ENCODE data around the gene OR10G8.

DNA sequence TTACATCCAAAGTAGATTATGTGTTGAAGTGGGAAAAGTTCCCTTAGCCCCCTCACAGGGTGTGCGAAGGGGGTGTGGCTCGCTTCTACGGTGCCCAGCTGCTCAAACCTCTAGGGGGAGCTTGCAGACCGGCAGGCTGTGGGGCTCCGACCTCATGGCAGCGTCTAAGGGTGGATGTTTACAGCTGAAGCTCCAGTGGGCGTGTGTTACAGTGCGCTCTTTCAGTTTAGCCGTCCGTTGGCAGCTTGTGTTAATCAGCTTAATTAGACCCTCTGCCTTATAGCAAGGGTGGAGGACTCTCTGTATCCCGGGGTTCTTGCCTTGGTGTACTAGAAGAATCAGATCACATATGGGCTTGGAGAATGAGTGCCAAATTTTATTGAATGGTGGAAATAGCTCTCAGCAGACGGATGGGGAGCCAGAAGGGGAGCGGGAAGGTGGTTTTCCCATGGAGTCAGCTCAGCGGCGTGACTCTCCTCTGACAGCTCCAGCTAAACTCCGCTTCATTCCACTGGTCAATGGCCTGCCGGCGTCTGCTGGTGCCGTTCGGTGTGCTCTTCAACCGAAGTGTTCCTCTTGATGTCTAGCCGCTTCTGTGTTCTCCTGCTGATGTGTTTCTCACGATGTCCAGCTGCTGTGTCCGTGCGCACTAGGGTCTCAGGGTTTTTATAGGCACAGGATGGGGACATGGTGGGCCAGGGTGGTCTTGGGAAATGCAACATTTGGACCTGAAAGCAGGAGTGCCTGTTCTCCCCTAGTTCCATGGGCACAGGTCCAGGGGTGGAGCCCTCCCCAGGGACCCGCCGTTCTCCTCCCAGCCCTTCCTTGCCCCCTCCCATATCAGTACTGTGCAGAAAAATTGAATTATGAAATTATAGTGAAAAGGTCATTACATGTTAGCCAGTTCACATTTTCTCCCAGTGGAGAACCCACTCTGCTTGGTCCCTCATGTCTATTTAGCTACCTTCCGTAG lies 43.1 kb downstream of the OR10G8 start:
- TF ChIP-seq ZFP30 (CRISPR knock-in tag; IDR thresholded peaks at IDR 0.05) = no peak
- TF ChIP-seq TCF4 (CRISPR knock-in tag; IDR thresholded peaks at IDR 0.05; ENCODE audit: borderline replicate concordance) = no peak
- TF ChIP-seq CSRNP3 (CRISPR knock-in tag; IDR thresholded peaks at IDR 0.05) = no peak
- TF ChIP-seq SNAI2 (CRISPR knock-in tag; IDR thresholded peaks at IDR 0.05) = no peak
- TF ChIP-seq TOX (CRISPR knock-in tag; IDR thresholded peaks at IDR 0.05; ENCODE audit: borderline replicate concordance) = no peak
- no peak for TF ChIP-seq RARB (CRISPR knock-in tag; IDR thresholded peaks at IDR 0.05)
- no peak for TF ChIP-seq PPARA (CRISPR knock-in tag; IDR thresholded peaks at IDR 0.05; ENCODE audit: borderline replicate concordance)
- no peak for TF ChIP-seq ZFP3 (CRISPR knock-in tag; IDR thresholded peaks at IDR 0.05)
- TF ChIP-seq, protein P1, sequence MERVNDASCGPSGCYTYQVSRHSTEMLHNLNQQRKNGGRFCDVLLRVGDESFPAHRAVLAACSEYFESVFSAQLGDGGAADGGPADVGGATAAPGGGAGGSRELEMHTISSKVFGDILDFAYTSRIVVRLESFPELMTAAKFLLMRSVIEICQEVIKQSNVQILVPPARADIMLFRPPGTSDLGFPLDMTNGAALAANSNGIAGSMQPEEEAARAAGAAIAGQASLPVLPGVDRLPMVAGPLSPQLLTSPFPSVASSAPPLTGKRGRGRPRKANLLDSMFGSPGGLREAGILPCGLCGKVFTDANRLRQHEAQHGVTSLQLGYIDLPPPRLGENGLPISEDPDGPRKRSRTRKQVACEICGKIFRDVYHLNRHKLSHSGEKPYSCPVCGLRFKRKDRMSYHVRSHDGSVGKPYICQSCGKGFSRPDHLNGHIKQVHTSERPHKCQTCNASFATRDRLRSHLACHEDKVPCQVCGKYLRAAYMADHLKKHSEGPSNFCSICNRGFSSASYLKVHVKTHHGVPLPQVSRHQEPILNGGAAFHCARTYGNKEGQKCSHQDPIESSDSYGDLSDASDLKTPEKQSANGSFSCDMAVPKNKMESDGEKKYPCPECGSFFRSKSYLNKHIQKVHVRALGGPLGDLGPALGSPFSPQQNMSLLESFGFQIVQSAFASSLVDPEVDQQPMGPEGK (CRISPR knock-in tag; IDR thresholded peaks at IDR 0.05; ENCODE audit: borderline replicate concordance) = no peak
- no peak for TF ChIP-seq POU6F1 (CRISPR knock-in tag; IDR thresholded peaks at IDR 0.05; ENCODE audit: borderline replicate concordance, low read depth)
- no peak for TF ChIP-seq BACH2 (CRISPR knock-in tag; IDR thresholded peaks at IDR 0.05; ENCODE audit: borderline replicate concordance)
- TF ChIP-seq CSDC2 (CRISPR knock-in tag; IDR thresholded peaks at IDR 0.05) = no peak
- no peak for TF ChIP-seq CREB5 (CRISPR knock-in tag; IDR thresholded peaks at IDR 0.05; ENCODE audit: low read depth)
- no peak for TF ChIP-seq GLIS3 (CRISPR knock-in tag; IDR thresholded peaks at IDR 0.05)

Measured in SK-N-SH treated with all-trans-retinoic acid at 6 μM for 48 hours (cell line).